Activated CD8-positive, alpha-beta memory T cell treated with anti-CD3 and anti-CD28 coated beads, Interleukin-2, amount 50 U/mL, for 4 hours (primary cell): ENCODE measurements around the gene PRKX.
"Not testable (repeated sequence)": the region's sequence is repeated elsewhere in the genome, so short reads cannot be mapped to it uniquely, and the experiment has no call there.

Experiments used
- DNase-seq: peaks from one replicate; pipeline ENCODE4 v3.0.0-alpha.2; 2020

PRKX gene

DNA sequence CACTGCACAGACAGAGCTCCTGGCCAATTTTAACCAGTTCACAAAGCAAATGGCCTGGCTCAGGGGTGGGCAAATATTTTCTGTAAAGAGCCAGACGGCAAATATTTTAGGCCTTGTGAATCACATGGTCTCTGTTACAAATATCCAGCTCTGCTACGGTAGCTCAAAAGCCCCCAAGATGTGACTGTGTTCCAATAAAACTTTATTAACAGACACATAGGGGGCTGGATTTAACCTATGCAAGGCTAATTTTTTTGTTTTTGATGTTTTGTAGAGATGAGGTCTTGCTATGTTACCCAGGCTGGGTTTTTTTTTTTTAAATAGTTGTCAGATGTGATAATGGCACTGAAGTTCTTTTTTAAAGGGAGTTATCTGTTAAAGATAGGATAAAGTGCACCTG, 65.4 kb downstream of the PRKX start:
- no peak for DNase-seq

DNA sequence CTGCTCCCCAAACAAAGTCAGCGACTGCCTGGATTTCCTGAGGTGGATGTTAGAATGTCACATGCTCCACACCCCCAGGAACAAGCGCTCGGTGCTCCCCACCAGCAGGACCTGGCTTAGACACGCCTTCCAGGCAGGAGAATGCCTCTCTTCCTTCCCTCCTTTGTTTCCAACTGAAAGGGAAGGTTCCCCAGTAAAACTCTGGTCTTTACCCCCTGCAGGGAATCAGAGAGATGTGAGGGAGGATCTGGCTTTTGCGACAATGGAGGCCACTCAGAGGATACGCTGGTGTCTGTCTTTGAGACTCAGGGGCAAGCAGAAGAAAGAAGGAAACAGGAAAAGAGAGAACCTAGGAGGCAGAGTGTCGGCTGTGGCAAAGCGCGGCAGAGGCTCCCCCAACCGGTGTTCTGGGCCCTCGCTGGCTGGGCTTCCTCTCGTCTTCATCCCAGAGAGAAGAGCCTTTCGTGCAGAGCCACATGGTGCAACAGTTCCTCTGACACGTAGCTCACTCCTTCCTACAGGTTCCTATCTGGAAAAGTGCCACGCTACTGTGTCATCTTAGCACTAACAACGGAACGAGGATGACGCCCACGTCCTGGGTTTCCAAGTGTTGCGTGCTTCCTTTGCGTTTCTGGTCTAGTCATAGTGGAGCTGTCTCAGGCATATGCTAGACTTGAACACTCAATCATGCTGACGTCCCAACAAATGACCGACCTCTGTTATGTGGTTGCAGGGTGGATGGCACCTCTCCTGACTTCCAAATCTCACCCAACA, 73.4 kb downstream of the PRKX start:
- DNase-seq, result not testable (repeated sequence)

DNA sequence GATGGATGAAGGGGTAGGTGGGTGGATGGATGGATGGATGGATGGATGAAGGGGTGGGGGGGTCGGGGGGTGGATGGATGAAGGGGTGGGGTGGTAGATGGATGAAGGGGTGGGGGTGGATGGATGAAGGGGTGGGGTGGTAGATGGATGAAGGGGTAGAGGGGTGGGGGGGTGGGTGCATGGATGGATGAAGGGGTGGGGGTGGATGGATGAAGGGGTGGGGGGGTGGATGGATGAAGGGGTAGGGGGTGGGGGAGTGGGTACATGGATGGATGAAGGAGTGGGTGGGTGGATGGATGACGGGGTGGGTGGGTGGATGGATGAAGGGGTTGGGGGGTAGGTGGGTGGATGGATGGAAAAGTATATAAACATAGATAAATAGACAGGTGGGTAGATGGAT, 74.2 kb downstream of the PRKX start:
- no peak for DNase-seq

DNA sequence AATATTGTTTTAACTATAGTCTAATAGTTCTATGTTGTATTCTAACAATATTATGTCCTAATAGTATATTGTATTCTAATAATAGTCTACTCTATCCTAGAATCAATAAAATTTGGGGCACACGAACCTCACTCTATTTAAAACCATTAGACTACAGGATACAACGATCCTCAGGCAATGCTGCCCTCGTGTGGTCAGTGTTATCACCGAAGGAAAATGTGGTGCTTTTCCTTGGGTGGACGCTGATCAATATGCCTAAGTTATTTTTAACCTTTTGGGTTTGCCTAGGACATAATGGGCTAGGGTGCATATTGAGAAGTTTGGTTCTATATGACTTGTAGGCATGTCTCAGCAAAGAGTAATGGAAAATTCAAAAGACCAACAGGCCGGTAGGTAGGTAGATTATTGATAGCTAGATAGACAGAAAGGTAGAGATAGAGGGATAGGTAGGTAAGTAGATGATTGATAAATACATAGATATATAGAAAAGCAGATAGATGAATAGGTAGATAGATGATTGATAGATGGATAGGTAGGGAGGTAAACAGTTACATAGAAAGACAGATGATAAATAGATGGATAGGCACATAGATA, 75.1 kb downstream of the PRKX start:
- peak; percentile 38 for DNase-seq

DNA sequence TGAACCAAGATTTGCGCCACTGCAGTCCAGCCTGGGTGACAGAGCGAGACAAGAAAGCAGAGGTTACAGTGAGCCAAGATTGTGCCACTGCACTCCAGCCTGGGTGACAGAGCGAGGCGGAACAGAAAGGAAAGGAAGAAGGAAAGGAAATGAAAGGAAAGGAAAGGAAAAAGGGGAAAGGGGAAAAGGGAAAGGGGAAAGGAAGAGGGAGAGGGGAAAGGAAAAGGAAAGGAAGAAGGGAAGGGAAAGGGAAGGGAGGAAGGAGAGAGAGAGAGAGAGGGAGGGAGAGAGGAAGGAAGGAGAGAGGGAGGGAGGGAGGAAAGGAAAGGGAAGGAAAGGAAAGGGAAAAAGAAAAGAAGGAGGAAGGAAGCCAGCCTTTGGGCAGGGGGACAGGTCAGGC, 76.6 kb downstream of the PRKX start:
- DNase-seq, result no peak

DNA sequence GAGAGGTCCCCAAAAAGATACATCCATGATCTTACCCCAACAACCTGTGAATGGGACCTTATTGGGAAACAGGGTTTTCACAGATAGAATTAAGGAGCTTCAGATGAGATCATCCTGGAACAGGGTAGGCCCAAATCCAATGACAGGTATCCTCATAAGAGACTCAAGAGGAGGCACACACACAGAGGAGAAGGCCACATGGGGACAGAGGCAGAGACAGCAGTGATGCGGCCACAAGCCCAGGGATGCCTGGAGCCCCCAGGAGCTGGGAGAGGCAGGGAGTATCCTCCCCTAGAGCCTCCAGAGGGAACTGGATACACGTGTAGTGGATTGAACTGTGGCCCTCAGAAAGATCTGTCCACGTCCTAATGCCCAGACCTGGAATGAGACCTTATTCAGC, 82.3 kb downstream of the PRKX start:
- no peak for DNase-seq

DNA sequence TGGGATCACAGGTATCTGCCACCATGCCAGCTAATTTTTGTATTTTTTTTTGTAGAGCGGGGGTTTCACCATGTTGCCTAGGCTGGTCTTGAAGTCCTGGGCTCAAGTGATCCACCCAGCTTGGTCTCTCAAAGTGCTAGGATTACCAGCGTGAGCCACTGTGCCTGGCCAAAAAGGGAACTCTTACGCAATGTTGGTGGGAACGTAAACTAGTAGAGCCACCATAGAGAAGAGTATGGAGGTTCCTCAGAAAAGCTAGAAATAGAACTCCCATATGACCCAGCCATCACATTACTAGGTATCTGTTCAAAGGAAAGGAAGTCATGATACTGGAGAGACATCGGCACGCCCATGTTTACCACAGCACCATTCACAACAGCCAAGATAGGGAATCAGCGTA, 85.9 kb downstream of the PRKX start:
- DNase-seq, result no peak

DNA sequence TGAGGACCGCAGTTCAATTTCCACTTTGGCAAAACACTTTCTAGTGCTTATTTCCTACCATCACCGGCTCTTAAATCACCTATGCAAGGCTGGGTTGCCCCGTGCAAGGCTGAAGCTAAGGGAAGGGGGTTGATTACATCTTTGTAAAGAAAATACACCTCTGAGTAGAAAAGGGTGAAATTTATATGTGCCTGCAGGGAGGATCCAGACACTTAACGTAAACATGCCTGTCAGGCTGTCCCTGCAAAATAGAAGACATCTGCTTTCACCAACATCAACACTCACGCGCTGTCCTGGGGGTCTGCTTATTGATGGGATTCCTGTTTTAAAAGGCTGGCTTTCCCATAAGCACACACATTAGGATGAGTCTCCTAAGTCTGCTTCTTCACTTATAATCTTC, 92.0 kb downstream of the PRKX start:
- no peak for DNase-seq

DNA sequence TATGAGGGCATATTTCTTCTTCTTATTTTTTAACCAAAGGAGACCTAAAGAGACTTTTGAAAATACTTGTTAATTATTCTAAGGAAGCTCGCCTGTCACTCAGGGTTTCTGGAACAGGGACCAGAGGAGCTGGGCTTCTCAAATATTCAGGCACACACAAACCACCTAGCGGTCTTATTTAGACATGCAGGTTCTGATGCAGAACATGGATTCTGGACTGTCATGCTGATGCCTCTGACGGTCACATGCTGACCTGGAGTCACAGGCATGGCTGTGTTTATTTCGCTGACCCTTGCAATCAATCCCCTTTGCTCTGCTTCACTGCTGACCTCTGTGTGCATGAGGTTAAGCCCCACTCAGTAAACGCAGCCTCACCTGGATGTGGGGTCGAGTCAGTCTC, 101.7 kb downstream of the PRKX start:
- not testable (repeated sequence) for DNase-seq

DNA sequence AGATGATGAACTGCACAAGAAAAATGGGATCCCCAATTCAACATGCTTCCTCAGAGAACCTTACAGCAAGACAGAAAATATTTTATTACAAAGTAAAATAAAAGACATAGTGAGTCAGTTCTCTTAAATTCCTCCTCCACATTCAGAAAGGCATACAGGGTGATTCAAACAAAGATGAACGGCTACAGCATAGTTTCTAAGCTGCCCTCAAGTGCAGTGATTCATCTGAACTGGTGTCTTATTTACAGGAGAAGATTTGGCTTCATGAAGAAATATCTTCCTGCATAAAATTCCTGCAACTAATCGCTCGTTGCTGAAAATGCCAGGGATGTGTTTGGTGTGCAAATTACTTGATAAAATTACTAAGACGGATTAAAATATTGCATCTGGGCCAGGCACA, 103.6 kb downstream of the PRKX start:
- no peak for DNase-seq

DNA sequence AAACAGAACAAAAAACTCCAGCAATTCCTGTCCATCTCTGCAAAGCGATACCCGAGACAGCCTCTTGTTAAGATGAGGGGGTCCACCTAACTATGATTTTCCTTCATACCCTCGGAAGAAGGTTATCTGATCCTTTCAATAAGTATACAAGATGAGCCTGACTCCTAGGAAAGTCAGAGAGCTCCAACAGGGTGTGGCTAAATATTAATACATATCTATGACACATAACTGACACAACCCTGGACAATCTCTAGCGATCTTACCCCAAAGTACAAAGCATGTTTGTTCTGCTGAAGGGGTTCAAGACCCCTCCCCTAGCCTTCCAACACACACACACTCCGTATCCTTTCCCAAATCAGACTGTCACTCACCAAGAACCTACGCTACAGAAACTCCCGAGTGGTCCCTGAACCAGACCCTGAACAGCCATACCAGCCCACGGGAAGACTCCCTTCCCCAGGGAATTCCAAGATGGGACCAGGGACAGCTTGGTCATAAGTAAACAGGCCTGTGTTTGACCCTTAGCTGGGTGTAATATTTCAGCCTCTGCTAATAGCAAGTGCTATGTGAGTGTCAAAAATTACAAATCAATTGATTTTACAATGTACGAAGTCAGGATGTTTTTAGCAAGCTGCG, 110.3 kb downstream of the PRKX start:
- DNase-seq, result no peak

DNA sequence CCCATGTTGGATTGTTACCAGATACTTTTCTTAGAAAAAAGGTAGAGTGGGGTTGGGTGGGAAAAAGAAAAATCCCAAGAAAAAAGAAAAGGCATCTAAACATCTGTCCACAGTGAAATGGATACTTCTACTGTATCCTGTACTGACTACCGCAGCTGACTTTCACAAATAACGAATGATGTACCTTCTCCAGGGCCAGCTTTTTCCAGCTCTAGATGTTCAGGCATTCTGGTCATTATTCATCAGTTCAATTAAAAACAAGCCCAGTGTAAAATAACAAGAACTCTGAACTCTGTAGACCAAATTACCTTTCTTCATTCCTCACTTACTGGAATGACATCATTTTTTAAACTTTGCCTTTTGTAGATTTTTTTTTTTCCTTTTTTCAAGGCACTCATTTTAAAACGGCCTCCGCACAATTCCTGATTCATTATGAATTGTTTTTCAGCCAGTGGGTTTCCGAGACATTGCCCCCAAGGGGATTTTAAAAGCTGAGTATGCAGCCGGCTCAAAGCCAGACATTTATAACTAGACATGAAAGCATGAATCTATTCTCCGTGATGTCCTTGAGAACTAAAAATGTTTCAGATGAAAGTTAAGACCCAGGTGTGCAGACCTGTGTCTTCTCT, 113.5 kb downstream of the PRKX start:
- no peak for DNase-seq

DNA sequence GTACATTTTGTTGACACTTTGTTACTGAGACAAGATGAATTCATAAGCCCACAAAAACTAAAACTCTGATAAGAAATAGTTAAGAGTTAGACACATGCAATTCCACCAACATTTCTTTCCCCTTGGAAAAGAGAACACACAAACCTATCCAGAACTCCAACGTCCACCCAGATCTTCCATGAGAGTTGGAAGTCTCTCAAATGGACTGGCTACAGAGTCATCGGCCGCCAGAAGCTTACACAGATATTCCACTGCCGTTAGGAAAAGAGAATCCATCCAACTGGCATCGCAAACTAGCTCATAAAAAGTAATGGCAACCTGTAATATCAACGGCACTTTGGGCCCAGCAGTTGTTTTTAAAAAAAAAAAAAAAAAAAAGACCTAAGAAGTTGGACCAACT, 114.7 kb downstream of the PRKX start:
- DNase-seq, result no peak

DNA sequence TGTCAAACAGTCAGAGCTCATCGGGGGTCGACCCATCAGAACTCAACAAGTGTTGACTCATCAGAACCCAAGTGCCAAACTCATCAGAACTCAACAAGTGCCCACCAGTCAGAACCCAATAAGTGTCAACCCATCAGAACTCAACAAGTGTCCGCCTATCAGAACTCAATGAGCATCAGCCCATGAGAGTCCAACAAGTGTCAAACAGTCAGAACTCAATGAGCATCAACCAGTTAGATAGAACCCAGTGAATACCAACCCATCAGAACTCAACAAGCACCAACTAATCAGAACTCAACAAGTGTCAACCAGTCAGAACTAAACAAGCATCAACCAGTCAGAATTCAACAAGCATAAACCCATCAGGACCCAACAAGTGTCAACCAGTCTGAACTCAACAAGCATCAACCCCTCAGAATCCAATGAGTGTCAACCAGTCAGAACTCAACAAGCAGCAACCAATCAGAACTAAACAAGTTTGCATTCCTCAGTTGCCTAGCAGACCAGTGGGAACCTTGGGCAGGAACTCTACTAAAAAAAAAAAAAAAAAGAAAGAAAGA, 115.3 kb downstream of the PRKX start:
- no peak for DNase-seq

DNA sequence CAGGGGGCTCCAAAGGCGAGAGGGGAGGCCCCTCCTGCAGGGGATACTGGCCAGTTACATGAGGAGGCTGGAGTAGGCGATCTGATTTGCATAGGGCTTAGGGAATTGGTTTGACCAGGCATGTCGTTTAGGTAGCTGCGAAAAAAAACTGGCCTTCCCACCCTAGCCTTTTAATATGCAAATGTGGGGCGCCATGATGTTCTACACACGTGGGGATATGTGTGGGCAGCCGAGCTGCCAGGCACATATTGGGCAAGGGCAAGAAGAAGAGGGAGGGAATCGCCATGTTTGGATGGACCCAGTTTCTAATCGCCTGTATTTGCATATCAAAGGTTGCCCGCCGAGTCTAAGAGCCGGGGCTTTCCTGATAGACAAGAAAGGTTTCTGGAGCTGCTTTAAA, 121.3 kb downstream of the PRKX start:
- no peak for DNase-seq

DNA sequence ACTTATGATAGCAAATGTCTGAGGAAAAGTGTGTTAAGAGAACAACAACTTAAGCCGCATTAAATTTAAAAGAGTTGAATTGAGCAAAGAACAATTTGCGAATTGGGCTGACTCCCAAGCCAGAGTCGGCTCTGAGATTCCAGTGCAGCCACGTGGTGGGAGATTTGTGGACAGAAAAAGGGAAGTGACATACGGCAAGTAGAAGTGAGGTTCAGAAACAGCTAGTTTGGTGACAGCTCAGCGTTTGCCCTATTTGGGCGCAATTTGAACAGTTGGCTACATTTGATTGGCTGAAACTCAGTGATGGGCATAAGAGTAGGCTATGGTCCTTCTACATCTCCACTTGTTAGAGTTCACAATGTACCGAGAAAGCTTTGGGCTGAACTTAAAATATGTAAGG, 124.0 kb downstream of the PRKX start:
- no peak for DNase-seq

DNA sequence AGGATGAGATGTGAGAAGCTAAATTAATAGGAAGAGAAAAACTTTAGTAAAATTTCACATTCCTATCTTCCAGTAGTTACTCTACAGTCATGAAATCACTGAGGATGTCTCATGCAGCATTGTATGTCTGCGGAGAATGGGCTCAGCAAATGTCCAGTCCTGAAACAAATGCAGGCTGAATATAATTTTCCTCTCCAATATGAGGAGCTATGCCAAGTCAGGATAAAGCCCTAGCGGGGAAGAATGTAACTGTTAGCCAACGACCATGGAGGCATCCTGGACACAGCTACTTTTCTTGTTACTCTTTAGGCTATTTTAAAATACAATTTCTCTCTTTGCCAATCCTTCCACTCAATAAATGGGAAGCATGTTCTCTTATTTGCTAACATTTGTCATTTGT, 127.7 kb downstream of the PRKX start:
- no peak for DNase-seq

DNA sequence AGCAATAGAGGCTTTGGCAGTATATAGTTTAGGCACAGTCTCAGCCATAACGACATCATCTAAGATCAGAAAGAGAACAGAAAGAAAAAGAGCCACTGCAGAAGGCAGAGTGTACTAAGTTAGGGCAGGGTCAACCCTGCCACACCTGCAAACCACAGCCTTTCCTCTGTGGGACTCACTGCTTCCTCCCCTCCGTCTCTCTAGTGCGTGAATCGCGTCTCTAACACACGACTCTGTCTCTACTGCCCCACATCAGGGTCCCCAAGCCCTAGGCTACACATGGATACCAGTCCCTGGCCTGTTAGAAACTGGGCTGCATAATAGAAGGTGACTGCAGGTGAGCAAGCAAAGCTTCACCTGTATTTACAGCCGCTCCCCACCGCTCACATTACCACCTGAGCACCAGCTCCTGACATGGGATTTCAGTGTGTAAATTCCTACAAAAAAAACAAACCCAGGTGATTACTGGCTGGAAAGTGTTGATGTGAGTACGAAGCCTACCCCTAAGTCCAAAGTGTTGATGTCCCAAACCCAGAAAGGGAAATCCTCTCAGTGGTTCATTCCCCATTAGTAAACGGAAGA, 128.9 kb downstream of the PRKX start:
- no peak for DNase-seq

DNA sequence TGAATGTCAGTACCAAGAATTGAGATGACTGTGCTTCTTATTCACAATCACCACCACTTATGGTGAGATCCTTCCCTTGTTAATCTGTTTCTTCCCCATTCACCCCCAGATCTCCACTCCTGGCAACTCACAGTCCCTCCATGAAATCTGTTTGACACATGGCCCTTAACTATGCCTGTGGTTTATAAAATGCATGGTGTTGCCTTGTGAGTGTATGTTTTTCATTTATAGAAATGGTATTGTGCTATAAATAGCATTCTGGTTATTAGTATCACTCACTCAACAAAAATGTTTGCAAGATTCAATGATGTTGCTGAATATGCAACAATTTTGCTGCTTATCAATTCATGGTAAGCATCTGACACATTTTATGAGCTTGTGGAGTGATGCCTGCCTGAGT, 131.0 kb downstream of the PRKX start:
- no peak for DNase-seq

DNA sequence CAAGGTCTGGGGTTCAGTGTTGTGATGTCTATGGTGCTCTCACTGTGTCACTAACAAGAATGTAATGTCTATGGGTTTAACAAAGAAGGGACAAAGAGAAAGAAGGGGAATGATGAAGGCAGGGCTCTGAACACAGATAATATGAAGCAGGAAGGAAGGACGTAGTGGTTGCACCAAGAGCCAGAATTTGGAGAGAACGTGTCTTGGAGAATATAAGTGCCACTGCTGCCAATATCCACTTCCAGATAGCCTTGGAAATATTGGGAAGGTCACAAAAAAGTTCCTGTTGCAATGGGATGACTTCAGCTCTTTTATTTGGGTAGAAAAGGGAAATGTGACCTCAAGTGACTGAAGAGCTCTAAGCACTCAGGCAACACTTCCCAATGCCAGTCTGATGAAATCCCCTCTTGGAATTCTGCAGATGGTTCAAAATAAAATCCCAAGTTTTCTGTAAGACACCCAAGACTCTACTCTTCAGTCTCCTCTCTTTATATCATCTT, 131.8 kb downstream of the PRKX start:
- no peak for DNase-seq

DNA sequence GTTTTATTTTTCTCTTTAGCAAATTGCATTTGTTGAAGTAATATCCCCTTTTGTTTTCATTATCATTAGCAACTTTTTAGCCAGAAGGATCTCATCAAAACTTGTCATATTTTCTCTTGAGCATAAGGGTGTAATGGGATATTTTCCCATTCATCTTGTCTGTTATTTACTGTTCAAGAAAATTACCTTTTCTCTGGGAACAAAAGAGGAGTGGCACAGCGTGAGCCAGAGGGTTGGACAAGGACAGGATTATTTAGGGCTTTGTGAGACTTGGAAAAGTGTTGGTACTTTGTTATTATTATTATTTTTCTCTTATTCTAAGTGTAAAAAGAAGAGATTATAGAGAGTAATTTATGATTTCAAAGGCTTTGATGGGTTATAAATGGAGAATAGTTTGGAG, 135.9 kb downstream of the PRKX start:
- no peak for DNase-seq

DNA sequence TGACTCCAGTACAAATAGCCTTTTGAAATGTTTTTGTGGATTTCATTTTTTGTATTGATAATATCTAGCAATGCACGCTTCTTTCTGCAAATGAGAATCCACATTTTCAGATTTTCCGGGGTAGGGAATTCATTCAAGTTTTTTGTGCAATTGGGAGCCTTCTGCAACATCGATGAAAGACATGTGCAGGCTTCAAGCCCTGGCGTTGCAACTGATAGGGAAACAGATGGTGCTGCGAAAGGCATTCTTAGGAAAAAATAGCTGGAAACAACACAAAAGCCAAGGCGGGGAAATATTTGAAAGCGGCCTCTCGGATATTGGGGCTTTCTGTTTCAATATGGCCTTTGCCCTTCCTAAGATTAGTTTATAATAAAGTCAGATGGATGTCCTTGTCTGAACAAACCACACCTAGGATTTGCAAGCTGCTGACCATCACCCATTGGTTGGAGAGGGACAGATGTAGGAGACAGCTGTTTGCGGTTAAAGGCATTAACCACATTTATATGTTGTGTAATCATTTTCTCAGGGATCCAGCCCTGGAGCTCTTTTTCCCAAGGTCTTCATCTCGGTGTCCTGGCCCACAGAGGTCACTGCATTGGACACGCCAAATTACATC, 136.5 kb downstream of the PRKX start:
- DNase-seq, result no peak

DNA sequence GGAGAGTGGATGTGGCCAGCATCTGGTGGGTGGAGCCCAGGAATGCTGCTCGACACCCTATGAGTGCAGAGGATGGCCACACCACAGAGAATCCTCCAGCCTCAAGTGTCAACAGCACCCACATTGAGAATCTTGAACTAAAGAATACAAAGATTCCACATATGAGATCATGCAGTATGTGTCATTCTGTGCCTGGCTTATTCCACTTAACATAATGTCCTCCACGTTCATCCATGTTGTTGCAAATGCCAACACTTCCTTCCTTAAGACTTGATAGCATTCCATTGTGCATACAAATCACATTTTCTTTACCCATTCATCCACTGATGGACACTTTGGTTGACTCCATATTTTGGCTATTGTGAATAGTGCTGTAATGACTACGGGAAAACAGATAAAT, 145.8 kb downstream of the PRKX start:
- DNase-seq, result no peak
